HG02885 (cell line): ENCODE data around the gene TENT5C.

Source experiments
- ATAC-seq: cut with Tn5 transposase; IDR thresholded peaks from one replicate; pipeline ENCODE4 v1.9.1; 2021; ENCODE audit warnings: mild to moderate bottlenecking; ENCODE audit not compliant: unreplicated experiment, poor library complexity

The TENT5C gene

DNA sequence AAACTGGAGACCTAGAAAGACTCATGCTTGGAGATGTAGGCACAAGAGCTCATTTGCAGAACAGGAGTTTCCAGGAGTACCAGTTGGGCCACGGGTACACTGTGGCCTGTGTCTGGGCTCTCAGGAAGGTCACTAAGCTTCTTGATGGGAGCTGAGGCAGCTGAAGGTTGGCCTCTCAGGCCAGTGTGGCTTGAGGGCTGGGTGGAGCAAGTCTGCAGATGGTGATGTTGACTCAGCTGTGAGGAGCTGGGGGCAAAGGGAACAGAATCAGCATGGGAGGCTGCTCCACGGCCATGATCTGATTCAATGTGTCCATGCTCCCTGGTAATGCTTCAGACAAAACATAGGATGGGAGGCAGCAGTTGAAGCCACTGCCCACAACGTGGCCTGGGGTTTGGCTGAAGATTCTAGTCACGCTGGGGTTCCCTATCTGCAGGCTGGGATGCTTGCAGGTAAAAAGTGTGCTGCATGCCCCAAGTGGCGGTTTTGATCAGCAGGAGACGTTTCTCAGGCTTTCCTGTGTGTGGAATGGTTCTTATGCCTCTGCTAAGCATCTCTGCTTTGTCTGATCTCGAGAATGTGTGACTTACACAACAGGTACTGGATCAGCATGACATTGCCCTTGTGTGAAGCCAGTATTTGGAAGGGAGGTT lies 15.4 kb upstream of the TENT5C start:
- no peak for ATAC-seq

- ATAC-seq: no peak
These were observed 14.6 kb upstream of the TENT5C start for GRCh38 chr1:117591252-117591651.

DNA sequence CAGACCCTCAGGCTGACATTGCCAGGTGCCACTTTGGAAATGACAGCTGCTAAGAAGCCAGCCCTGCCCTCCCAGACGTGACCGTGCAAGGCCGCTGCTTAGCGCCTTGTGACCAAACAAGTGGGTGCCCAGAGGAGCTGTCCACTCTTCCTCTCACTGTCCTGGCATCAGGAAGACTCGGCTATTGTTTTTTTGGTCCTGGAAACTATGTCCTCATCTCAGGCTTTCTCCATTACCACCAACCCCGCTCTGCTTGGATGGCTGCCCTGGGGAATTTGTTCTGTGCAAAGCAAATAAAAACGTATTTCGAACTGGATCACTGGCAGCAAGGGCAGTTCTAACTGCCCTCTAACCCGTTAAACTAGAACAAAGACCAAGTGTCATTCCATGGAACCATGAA lies 13.7 kb upstream of the TENT5C start:
- no peak for ATAC-seq

GRCh38 chr1:117594261-117594990 lies 11.4 kb upstream of the TENT5C start:
- no peak for ATAC-seq

DNA sequence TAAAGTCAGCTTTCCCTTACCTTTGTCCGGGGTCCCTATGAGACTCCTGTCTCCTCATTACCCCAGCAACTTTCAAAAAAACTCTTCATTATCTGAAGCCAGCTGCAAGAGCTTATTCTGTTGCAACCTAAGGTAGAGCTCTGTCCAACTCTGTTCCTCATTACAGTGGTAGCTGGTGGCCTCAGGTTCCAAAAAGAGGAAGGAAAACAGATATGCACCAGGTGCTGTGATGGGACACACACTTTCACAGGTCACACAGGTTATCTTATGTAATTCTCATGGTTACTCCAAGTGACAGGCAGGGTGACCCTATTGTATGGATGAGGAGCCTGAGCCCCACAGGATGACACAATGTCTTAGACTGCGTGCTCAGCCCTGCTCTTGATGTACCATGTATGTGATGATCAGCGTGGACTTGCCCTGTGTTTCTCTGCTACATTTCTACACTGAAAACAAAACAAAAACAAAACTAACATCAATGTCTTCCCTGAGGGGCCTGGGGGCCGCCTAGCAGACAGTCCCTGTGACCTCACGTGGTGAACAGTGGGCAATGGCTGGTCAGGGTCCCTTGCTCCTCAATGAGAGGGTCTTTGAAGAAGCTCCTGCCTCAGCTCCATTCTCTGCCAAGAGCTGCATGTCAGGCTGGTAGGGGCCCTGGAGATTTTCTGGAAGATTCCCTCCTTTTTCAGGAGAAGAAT lies 9.7 kb upstream of the TENT5C start:
- ATAC-seq: no peak

DNA sequence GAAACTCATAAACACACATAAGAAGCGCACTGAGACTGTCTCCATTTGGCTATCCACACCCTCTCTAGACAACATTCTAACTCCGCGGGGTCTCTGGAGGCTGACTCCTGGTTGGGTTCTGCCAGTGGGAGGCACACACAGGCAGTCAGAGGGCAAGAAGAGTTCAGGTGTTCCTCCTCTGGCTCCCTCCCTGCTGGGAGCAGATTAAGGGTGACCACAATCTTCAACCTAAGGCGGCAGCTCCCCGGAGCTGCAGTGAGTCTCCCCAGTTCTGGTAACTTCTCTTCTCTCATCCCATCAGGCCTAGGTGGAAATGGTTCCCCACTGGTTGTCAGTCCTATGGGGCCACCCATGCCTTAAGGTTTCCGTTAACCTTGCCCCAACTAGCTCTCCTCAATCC lies 7.4 kb upstream of the TENT5C start:
- ATAC-seq: no peak

DNA sequence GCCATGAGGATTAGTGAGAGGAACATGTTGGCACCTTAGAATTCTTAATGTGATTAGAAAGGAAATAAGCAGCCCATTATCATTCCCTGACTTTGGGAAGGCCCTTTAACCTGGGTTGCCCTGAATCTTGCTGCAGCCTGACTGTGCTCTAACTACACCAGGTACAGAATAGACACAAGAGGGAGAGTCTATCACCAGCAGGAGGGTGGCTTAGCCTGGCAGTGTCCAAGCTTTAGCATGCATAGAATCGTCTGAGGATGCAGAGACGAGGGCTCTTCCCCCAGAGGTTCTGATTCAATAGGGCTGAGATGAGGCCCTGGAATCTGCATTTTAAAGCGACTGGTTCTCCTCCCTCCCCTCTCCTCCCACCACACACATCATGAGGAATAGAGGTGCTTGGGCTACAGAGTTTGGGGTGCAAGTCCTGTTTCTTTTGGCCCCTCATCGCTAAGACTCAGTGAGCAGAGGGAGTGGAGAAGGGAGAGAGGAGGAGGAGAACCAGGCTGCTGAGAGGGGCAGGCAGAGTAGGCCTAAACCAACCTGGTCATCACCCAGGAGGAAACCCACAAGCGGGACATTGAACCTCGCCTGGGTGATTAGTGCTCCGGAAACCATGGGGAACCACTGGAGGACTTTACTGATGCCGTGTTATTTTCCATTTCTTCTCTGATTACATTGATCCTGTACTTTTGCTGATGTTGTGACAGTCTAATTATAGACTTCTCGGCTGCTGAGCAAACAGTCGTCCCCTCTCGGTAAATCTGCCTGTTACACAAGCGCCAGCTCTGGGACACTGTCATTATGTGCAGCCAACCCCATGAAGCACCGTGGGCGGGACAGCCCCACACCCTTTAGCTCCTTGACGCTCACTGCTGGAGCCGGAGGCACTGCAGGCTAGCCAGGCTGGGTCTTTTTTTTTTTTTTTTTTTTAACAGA lies 6.3 kb upstream of the TENT5C start:
- no peak for ATAC-seq

DNA sequence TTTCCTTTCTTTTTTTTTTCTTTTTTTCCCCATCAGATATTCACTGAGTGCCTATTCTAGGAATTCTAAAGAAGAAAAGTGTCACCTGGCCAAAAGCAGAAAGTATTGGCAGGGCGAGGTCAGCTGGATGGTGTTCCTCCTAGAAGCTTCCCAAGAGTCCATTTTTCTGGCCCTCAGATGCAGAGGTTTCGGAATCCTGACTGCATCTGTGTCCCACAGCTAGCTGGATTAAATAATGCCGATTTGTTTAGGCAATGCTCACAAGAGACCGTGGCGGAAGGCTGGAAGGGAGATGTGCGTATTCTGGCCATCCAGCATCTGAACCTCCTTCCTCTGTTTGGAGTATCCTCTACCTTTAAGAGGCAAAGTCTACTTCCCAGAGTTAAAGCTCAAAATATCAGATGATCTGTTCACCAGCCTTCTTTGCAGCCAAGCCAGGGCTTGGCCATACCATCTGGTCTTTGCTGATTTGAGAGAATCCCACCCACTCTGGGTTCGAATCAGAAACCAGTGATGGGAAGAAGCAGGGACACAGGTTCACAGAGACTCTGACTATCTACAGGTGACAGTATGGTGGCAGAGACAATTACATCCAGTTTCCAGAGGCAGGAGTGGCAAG lies 5.4 kb upstream of the TENT5C start:
- ATAC-seq: no peak

GRCh38 chr1:117600966-117601365 lies 4.9 kb upstream of the TENT5C start:
- ATAC-seq: no peak

DNA sequence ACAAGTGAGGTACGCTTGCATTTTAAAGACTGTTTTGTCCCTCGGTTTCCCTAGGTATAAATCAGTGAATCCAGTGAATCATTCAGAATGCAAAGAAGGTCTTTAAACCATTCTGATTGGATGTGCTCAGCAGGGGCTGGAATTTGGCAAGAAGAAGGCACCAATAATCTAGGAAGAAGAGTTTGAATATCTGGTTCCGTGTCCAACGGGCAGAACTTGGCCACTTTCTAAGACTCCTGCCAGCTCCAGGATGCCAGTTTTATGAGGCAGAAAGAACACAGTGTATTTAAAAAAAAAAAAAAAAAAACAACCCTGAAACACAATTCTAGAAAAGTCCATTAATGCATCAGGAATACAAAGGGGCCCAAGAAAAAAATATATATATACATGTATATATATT lies 3.0 kb upstream of the TENT5C start:
- ATAC-seq: no peak

GRCh38 chr1:117605164-117605773 lies 579 bp upstream of the TENT5C start:
- ATAC-seq: peak; percentile 32

DNA sequence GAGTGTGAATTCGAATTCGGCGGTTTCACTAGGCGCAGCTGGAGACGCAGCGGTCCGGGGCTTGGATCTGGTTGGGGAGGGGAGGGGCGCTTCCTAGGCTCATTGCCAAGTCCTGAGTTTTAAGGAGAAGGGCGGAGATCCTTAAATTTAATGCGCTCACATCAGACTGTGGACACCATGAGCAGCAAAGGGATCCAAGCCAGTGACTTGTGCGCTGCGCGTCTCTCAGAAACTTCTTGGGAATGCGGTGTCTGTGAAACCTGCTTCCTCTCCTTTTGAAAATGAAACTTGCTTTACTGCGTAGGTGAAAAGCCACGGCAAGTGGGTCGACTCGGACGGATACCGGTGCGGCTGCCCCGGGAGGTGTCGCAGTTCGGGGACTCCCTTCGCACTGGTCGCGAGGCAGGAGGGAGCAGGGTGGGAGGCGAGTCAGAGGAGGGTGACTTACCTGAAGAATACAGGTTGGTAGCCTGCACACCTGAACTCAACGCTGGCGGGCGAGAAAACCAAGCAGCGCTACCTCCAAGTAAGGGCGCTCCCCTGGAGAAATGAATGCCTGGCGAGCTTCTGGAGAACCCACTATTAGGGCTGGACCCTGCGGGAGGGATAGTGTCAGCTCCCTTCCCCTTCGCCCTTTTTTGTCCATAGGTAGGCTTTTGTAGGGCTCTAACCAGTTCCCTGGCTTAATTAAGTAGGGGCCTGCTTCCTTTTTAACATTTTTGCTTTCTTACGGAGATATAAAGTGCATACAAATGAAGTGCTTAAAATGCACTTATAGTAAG lies 992 bp downstream of the TENT5C start:
- no peak for ATAC-seq

DNA sequence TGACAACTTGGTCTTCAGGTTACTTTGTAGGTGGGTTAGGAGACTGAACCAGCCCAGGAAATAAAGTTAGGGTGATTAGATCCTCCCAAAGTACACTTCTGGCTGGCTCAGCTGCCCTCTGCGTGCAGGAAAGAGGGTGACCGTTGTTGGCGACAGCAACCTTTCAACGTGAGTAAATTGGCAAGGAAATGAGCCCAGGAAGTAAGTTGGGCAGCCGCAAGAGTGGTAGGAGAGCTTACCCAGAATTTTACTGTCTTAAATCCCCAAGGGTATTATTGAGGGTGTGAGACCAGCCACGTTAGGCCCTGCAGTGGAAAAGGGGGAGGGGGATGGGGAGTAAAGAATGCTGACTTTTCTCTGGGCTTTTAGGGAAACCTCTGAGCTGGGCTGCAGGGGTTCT lies 1.6 kb downstream of the TENT5C start:
- ATAC-seq: no peak

GRCh38 chr1:117608115-117608615 lies 2.3 kb downstream of the TENT5C start:
- no peak for ATAC-seq

DNA sequence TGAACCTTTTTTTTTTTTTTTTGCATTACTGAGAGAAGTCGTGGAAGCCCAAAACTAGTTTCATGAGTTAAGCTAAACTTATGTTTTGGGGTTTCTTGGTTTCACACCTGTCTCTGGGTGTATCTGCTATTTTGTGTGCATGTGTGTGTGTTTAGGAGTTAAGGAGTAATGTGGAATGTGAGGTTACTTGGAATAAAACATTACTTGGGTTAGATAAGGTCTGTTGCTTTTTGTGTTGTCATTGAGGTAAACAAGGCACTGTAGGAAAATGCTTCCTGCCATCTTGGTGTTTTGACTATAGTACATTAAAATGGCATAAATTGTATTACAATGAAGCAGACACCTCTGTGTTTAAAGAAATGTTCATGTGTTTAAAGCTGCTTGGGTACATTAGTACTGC lies 2.9 kb downstream of the TENT5C start:
- no peak for ATAC-seq

- no peak for ATAC-seq
These were observed 3.6 kb downstream of the TENT5C start for GRCh38 chr1:117609471-117609911.

- no peak for ATAC-seq
These were observed 4.2 kb downstream of the TENT5C start for GRCh38 chr1:117610036-117610435.

GRCh38 chr1:117611121-117611601 lies 5.3 kb downstream of the TENT5C start:
- ATAC-seq: no peak
